Superior temporal gyrus (tissue), 1 donor: ENCODE results near the gene MRPS34.

ENCODE experiments used
- DNase-seq: peaks from one replicate; pipeline ENCODE4 v3.0.0-alpha.2; 2016; ENCODE audit errors: extremely low spot score

Gene MRPS34

GRCh38 chr16:1794908-1795666, 22.2 kb upstream of the MRPS34 start:
- DNase-seq, result no peak

- no peak for DNase-seq
Observed at GRCh38 chr16:1794221-1794871, 21.4 kb upstream of the MRPS34 start.

GRCh38 chr16:1793578-1794220, 20.8 kb upstream of the MRPS34 start, which contains the start of gene IGFALS:
TSS of gene IGFALS (minus strand) at chr16:1793705. CDS start at chr16:1793652, 53 bp downstream.
- no peak for DNase-seq

GRCh38 chr16:1792836-1793577, 20.1 kb upstream of the MRPS34 start:
- no peak for DNase-seq

GRCh38 chr16:1791943-1792812, 19.2 kb upstream of the MRPS34 start:
- DNase-seq, result no peak

GRCh38 chr16:1791256-1791942, 18.5 kb upstream of the MRPS34 start:
- no peak for DNase-seq

GRCh38 chr16:1790611-1791255, 17.8 kb upstream of the MRPS34 start:
- DNase-seq, result no peak

- no peak for DNase-seq
Observed at GRCh38 chr16:1790261-1790610, 17.3 kb upstream of the MRPS34 start.

GRCh38 chr16:1789643-1790045, 16.7 kb upstream of the MRPS34 start:
- DNase-seq, result no peak

- no peak for DNase-seq
Observed at GRCh38 chr16:1788708-1789100, 15.8 kb upstream of the MRPS34 start.

GRCh38 chr16:1788095-1788707, 15.3 kb upstream of the MRPS34 start:
- DNase-seq, result no peak

- no peak for DNase-seq
Observed at GRCh38 chr16:1787322-1788094, 14.6 kb upstream of the MRPS34 start.

- no peak for DNase-seq
Observed at GRCh38 chr16:1787056-1787321, 14.1 kb upstream of the MRPS34 start.

- DNase-seq, result no peak
Observed at GRCh38 chr16:1786242-1787055, 13.5 kb upstream of the MRPS34 start.

GRCh38 chr16:1785846-1786170, 12.9 kb upstream of the MRPS34 start:
- no peak for DNase-seq

GRCh38 chr16:1784977-1785845, 12.3 kb upstream of the MRPS34 start:
- DNase-seq, result no peak
